IPS-NIHi11 (cell line): ENCODE measurements around the gene TCF7L2.

Source experiments
- DNase-seq: peaks from one replicate; pipeline ENCODE4 v3.0.0; 2012; ENCODE audit warnings: mixed read lengths, low spot score

Gene TCF7L2

DNA sequence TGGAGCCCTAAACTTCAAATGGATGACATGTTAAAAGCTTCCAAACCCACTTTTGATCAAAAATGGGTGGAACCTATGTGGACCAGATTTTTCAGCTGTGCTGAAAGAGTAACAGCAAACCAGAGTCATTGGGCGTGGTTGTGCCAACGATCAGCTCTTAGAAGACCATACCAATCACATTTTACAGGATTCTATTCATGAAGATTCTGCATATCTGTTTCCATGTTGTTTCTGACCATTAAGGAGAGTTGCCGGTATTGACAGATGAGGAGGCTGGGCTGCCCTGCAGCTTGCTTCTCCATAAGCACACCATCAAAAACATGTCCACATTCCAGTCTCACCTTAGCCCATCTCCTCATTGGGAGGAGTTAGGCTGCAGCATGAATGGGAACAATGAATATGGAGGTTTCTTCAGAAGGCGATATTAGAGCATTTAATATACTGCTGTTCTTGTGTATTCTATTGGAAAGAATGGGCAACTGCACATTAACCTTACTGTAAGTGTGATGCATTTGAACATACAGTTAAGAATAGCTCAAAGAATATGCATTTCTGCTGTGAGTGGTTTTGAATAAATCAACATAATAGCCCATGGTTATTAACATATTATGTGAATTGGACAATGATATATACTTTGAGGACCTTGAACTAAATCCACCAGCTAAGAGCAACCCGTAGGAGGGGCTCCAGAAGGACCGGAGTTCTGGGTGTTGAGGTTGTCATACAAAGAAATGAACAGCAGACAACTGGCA lies 116.7 kb downstream of the TCF7L2 start:
- no peak for DNase-seq

DNA sequence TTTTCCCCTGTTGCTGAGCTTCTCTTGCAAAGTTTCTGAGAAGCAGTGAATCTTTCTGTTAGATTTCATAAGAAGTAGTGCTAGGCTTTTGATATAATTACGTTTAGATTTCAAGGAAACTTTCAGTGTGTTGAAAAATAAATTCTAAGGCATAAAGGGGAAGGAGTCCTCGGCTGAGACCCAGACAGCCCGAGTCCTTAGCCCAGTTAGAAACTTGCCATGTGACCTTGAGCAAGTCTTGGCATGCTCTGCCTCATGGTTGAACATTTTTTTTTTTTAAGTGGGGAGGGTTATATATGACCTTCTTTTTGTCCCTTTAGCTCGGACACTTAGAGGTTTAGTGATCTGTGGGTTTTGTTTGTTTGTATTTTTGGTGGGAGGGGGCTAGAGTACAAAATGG lies 117.5 kb downstream of the TCF7L2 start:
- no peak for DNase-seq

DNA sequence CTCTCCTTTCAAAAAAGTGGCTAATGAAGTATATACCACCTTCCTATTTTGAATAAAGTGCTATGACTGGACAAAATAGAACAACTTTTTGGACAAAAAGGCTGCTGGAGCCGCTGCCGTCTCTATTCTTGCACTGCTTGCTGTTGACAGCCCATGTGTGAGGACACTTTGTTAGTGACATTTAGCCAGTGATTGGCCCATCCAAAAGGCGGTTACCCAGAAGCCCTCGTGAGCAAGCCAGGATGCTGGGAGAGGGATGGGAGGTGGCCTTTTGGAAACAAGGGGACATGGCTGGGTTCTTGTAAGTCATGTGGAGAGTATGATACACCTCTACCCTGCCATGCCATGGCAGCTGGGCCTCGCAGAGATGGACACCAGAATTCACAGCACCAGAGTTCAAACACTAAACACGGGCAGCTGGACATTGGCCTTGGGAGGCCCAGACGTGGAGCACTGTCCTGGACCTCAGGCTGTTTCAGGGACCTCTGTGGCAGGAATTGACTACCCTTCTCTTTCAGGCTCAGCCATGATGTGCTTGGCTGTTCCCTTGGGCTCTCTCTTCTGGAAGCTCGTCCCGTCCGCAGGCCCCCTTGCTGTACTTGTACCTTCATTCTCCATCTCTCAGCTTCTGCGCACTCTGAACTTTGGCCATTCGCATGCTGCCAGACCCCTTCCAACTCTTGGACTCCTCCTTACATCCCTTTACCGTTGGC lies 118.3 kb downstream of the TCF7L2 start:
- DNase-seq = no peak

DNA sequence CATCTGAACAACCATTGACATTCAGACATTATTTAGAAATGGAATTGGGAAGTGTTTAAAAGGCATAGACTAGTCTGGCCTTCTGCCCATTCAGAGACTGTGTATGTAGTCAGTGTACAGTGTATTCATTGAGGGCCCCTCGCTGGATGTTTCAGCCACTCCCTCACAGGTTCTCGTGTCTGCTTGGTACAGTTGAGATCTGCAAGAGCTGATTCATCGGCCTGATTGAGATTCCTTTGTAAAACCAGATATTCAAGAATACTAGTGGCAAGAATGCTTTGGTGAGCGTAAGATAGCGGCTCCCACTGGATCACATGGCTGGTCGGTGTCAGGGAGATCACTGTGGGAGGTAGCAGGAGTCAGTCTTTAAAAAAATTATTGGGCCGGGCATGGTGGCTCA lies 119.5 kb downstream of the TCF7L2 start:
- no peak for DNase-seq

DNA sequence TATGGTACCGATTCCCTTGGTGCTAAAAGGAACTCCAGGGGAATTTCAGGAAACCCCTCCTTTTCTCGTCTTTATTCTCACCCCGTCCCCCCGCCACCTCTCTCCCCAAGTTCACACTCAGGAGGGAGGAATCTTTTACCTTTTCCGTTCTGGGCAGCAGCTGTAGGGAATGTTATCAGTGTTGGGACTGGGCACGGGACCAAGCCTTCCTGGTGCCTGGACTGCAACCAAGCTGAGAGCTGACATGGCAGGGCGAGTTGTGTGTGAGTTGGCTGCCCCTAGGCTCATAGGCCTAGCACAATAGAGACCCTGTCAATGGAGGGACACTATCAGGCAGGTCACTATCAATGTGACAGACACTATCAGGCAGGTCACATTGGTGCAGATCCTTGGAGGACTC lies 121.4 kb downstream of the TCF7L2 start:
- DNase-seq = no peak

DNA sequence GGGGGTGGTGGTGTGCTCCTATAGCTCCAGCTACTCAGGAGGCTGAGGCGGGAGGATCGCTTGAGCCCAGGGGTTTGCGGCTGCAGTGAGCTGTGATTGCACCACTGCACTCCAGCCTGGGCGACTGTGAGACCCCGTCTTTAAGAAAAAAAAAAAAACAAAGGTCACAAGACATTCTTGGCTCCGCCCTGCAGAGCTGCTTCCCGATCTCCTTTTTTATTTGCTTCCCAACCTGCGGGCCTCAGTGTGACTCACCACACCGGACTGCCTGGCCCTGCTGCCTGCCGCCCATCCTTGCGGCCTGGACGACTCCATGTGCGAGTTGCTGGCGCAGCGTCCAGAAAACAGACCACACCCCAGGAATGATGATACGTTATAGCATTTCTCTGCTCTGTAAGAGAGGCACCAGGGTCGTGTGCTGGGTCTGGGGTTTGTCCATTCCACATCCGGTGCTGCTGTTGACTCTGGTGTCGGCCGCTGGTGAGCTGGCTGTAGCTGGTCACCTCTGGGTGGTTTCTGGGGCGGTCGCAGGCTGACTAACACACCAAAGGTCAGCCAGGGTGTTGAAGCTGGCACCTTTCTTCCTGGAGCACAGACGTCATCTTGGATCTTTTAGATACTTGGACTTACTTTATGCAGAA lies 123.6 kb downstream of the TCF7L2 start:
- DNase-seq = peak; percentile 69

DNA sequence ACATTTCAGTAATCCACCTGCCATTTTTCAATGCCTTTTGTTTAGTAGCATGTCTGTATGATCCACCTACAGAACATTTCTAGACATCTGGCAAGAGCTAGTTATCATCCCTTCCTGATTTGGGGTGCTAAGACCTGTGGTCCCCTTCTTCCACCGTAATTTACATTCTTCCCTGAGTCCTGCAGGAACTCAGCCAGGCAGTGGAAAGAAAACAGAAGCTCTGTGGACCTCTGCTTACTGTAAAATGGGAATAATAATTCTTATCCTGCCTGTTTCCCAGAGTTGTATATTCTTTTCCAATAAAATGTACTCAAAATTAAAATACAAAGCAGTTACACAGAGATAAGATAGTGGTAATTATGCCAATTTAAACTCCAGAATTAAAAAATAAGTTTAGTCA lies 126.9 kb downstream of the TCF7L2 start:
- DNase-seq = no peak

DNA sequence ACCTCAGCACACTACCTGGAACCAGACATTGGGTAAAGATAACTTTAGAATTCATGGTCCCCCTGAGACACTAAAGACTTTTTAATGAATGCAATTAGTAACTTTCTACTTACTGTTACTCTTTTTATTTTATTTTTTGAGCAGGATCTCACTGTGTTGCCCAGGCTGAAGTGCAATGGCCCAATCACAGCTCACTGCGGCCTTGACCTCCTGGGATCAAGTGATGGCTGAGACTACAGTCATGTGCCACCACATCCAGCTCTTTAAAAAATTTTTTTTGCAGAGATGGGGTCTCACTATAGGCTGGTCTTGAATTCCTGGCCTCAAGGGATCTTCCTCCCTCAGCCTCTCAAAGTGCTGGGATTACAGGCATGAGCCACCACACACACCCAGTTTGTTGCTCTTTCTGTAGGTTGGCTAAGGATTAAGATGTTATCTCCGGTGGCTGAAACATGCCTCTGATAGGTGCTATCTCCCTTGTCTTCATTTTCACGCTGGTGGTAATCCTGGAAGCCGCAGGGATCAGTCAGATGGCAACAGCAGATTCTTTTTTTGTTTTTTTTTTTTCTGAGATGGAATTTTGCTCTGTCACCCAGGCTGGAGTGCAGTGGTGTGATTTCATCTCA lies 128.3 kb downstream of the TCF7L2 start:
- DNase-seq = no peak

DNA sequence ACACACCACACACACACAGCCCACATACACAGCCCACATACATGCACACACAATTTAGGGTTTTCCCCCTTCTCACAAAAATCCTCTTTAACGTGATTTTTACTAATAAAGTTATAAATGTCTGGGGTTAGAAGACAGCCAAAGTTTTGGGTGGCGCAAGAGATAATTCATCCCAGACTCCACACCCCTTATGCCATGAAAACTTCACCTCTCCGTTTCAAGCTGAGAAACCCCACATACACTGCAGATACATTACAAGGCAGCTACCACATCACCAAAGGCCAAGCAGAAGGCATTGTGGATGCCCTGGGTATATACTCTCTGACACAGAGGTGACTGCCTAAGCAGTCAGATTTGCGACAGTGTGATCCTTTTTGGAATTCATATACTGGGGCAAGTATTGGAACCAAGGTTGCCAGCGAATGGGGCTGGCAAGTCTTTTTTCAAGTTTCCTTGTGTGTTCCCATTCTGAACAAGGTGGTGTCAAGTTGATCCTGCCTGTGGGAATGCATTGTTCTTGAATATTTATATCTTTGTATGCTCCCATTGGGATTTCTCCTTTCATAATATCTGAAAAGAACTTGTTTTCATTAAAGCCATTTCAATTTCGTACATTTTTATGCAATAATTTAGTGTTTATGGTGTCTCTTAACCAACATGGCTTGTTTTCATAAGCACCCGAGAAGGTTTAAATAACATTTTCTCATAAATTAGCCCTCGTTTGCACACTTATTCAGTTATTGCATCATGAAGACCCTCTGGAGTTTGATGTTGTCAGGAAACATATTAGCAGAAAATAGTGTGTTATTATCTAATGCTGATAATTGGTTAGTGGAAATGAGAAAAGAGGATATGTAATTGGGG lies 130.2 kb downstream of the TCF7L2 start:
- DNase-seq = no peak

DNA sequence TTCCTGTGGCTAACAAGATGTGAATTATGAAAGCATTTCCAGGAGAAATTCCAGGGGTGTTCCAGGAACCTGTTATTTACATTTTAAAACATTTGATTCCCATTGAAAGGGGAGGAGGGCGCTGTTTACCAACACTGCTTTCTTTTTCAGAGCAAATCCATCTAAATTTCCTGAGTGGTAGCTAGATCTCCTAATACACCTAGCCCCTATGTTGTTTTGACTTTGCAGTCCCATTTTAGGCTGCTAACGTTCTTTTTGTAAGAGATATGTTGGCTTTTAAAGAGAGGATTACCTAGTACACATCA lies 130.8 kb downstream of the TCF7L2 start:
- DNase-seq = no peak

DNA sequence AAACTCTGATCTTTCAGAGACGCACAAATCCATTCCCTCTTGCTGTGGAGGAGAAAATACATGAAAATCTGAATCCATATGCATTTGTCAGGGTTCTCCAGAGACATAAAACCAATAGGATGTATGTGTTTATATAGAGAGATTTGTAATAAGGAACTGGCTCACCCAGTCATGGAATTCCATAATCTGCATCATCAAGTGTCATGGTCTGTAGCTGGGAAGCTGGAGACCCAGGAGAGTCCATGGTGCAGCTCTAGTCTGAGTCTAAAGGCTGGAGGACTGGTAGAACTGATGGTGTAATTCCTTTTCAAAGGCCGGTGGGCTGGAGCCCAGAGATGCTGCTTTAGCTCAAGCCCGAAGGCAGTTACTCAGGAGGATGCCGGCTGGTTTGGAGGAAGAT lies 134.0 kb downstream of the TCF7L2 start:
- no peak for DNase-seq

DNA sequence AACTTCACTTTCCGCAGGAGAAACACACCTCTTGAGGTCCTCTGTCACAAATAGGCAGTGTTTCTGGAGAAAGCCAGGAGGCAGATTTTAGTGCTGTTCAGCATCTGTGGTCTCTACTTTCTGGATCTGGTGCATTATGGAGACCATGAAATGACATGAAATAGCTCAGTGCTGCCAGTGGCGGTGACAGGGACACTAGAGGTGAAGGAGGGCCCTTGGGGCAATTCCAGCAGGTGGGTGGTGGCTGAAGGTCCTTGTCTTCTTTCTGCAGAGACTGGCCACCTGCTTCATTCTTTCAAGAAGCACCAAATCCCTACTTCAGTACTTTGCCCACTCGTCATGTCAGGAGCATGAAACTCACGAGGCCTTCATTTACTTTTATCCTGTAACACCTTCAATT lies 135.7 kb downstream of the TCF7L2 start:
- DNase-seq = no peak

DNA sequence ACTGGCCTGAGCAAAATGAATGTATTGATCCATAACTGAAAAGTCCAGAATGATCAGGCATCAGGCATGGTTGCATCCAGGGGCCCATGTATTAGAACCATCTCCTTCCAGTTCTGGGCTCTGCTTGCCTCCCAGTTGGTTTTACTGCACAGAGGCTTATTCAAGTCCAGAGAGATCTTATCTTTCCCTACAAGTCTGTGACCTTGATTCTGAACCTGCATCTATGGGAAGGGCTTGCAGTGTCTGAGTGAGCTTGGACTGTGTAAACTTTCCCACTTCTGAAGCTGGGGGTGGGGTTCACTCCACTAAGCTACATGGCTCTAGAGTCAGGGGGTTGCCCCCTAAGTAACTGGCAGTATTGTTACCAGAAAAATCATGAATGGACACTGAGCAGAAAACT lies 136.2 kb downstream of the TCF7L2 start:
- DNase-seq = no peak

DNA sequence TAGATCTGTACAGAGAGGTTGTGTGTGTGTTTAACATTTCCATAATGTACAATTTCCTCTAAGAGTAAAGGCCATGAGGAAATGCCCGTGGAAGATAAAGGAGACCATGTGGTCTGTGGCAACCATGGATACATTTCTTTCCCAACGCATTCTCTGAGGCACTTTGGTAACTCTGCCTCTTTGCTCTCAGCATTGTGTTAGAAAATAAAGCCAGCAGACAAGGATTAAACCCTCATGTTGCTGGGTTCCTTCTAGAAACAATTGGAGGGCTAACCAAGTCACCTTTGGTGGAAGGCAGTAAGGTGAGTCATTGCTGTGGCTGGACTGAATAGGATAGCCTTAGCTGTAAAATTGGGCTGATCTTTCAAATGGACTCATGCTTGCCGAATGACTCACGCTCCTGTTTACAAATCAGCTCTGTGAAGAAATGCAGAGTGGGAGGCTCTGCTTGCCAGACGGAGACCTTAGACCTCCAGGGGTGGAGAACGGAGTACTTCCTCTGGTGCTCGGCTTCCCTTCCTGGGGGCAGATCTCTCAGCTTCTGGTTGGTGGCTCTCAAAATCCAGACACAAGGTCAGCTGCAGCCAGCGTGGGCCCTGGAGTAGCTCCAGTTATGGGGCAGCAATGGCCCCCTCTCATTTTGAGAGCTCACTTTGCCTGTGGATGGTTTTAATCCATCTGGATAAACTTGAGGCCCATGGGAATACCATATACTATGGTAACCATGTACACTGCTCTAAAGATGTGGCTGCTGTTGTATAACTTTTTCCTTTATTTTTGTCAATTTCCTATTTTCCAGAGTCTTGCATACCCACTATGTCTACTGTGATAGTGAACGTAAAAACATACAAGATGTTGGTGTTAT lies 137.3 kb downstream of the TCF7L2 start:
- peak; percentile 72 for DNase-seq

DNA sequence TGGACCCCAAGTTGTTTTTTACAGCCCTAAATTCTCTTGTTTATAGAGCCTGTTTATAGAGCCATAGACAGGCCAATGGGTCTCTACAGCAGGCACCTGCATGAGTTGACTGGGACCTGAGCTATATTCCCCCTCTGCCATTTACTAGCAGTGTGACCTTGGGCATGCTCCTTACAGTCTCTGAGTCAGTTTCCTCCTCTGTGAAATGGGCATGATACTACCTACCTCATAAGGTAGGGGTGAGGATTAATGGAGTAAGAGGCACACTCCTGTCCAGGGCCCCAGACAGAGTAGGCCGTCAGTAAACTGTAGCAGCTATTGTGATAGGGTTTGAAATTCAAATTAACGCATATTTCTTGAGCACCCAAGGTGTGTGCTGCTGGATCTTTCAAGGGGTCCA lies 138.1 kb downstream of the TCF7L2 start:
- no peak for DNase-seq

DNA sequence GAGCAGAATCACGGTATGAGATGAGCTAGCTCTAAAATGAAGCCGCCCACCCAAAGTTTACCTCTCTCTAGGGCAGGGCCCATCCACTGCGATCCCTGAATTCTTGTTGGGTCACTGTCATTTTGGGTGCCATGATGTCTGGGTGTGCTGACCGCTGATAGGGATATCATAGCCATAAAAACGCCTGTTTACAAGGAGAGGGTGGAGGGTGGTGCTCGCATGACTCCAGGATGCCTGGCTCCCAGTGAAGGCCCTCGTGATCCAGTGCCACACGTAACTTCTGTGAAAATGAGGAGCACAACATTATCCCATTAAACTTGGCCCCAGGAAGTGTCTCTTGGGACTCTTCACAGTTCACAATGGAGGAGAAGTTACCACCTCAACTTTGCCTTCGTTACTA lies 139.5 kb downstream of the TCF7L2 start:
- DNase-seq = no peak

DNA sequence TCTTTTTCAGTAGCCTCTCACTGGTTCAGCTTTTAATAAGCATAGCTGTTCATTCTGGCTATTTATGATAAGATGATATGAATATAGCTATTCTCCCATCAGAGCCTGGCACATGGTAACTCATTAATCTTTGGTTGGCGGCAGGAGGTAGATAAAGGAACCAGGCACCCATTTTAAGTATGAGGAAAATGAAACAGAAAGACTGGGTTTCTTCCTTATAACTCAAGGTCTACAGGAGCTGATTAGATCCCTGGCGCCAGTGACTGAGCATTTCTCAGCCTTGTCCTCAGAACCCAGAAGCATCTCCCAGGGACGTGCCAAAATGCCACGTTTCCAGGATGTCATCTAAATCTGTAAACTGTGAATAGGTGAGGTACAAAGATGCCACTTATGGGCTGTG lies 141.9 kb downstream of the TCF7L2 start:
- no peak for DNase-seq

DNA sequence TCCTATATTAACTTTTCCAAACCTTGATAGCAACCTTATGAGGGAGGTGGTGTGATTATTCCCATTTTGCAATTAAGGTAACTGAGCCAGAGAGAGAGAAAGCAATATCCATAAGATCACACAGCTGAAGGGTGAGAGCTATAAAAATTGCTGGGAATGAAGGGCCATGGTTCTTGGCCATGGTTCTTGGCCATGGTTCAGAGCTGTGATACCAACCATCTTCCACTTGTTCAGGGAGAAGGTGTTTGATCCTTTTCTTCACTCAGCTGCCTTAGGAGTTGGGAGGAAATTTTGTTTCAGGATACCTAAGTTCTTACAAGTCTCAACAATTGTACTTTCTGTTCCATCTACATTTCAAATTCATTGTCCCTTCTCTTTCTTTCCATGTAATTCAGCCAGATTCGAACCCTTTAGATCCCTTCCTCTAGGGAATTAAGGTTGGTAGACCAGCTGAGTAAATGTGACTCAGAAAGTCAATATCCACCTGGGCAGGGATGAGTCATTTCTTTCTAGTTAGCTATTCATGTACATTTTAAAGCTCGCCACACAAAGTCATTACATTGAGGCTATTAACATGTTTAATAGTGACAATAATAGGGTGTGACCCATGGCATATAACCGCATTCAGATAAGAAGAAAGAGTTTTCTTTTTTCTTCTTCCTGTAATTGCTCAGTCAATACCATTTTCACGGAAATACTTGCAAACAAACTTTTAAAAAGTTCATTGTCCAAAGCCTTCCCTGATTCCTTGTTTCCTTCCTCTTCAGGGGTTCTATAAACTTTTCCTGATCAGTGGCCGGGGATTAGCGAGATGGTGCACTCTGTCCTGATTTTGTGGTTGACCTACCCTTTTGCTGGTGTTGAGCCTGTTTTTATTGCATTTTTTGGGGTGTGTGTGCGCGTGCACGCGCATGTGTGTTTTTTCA lies 143.4 kb downstream of the TCF7L2 start:
- no peak for DNase-seq

DNA sequence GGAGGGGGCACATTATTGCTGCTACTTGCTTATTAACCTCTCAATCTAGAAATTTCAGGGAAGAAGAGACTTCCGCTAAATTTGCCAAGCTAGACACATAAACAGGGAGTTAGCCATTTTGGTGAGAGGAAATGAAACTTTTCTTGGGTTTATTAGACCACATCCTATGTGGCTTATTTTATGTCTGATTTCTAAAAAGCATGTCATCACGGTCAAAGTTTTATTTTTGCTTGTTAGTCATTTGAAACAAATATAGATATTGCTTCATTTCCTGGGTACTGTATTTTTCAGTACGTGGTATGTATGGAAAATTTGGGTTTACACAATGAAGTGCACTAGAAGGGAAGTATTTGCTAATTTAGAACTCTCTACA lies 144.1 kb downstream of the TCF7L2 start:
- DNase-seq = no peak
